AG09319 (cell line): Measurements from ENCODE around the gene TMEM181.

Experiments used
- DNase-seq: peaks from one replicate; pipeline ENCODE4 v3.0.0-alpha.2; 2010; ENCODE audit warnings: low read depth; ENCODE audit errors: extremely low read depth
- TF ChIP-seq, protein P1 (sequence below): IDR thresholded peaks from 2 replicates; pipeline ENCODE4 v1.5.1; 2011; ENCODE audit warnings: low read depth, mild to moderate bottlenecking, inconsistent platforms, low read length, moderate library complexity

The TMEM181 gene

DNA sequence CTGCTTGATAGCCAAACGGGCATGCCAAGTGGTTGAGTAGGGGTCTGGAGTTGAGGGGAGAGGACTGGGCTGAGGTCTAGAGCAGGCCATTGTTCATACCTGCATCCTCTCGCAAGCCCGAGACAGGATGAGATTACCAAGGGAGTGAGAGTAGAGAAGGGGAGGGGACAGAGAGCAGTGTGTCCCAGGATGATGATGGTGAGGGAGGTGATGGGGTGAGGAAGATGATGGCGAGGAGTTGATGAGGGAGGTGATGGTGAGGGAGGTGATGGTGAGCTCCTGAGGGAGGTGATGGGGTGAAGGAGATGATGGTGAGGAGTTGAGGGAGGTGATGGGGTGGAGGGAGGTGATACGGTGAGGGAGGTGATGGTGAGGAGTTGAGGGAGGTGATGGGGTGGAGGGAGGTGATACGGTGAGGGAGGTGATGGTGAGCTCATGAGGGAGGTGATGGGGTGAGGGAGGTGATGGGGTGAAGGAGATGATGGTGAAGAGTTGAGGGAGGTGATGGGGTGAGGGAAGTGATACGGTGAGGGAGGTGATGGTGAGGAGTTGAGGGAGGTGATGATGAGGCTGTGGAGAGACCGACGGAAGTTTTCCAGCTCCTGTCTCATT, 6.4 kb downstream of the TMEM181 start:
- DNase-seq: no peak

DNA sequence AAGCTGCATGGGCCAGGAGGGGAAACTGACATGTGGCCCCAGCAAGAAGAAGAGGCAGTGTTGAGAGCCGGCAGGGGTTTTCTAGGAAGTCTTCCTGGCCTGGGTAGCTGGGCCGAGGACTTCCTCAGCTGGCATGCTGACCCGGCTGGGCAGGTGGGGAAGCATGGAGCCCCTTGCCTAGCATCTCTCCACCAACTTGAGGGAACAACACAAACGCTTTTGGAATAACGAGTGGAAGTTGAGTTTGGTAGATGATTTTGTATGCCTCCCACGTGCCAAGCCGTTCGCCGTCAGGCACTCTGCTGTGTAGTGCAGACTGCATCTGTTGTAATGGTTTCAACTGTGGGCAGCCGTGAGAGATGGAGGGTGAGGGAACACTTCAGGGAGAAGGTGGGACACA, 7.3 kb downstream of the TMEM181 start:
- TF ChIP-seq, protein P1, sequence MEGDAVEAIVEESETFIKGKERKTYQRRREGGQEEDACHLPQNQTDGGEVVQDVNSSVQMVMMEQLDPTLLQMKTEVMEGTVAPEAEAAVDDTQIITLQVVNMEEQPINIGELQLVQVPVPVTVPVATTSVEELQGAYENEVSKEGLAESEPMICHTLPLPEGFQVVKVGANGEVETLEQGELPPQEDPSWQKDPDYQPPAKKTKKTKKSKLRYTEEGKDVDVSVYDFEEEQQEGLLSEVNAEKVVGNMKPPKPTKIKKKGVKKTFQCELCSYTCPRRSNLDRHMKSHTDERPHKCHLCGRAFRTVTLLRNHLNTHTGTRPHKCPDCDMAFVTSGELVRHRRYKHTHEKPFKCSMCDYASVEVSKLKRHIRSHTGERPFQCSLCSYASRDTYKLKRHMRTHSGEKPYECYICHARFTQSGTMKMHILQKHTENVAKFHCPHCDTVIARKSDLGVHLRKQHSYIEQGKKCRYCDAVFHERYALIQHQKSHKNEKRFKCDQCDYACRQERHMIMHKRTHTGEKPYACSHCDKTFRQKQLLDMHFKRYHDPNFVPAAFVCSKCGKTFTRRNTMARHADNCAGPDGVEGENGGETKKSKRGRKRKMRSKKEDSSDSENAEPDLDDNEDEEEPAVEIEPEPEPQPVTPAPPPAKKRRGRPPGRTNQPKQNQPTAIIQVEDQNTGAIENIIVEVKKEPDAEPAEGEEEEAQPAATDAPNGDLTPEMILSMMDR: no peak
- DNase-seq: no peak

More for the DNA sequence above, 6.4 kb downstream of the TMEM181 start:
- TF ChIP-seq, protein P1: no peak

DNA sequence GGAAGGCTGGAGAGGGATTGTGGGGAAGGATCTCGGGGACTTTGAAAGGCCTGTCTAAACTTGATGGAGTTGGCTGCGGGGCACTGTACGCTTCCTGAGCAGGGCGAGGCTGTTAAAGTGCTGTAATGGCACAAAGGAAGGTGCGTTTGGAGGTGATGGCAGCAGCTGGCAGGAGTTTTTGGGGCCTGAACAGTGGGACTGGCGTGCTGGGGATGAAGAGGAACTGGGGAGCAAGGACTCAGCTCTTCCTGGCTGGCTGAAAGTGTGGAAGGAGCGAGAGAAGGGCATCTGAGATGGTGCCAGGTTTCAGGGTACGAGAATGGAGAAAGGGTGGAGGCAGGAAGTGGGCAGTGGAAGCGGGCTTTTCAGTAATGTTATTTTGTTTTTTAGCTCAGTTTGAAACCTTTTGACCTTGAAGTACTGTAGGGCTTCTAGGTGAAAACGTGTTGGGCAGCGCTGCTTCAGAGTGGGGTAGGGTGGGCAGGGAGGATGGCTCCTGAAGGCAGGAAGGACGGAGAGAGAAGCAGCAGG, 8.0 kb downstream of the TMEM181 start:
- TF ChIP-seq, protein P1: no peak
- DNase-seq: no peak

DNA sequence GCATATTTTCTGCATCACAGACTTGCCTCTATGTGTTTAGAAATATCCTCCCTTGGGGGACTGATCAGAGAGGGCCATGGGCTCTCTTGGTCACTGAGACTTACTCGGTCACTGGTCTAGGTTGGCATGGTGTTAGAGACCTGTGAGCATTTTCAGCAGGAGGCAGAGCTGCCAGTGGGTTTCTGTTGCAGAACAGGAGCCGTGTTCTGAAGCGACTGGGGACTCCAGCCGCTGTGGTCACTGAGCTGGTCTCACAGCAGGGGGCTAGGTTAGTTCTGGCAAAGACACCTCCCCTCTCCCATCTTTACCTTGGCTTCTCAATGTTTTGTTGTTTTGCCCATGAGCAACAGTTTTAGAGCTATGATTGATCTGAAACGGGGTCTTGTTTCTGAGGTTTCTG, 8.7 kb downstream of the TMEM181 start:
- TF ChIP-seq, protein P1: no peak
- no peak for DNase-seq

DNA sequence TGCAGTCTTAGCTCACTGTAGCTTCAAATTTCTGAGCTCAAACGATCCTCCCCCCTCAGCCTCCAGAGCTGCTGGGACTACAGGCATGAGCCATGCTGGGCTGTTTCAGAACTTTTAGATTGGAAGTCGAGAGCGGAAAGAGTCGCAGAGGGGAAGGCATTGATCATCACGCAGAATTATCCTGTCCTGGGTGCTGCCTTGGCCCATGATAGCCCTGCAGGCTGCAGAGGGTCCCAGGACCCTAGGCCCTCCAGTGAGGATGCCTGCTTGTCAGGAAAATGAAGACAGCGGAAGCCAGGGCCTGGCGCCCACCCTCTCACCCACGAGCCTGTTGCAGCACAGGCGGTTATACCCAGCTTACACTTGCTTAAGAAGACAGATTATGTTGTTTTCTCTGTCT, 9.1 kb downstream of the TMEM181 start:
- DNase-seq: no peak
- TF ChIP-seq, protein P1: no peak

DNA sequence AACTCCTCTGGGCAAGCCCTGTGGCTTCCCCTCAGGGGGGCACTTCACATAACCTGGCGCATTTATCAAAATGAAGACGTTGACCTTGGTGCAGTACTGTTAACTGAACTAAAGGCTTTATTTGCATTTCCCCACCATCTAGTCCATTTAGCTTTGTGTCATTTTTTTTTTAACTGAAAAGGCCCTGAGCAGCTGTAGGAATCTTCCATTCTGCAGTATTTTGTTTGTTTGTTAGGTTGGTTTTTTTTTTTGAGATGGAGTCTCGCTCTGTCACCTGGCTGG, 10.7 kb downstream of the TMEM181 start:
- no peak for DNase-seq
- TF ChIP-seq, protein P1: no peak

DNA sequence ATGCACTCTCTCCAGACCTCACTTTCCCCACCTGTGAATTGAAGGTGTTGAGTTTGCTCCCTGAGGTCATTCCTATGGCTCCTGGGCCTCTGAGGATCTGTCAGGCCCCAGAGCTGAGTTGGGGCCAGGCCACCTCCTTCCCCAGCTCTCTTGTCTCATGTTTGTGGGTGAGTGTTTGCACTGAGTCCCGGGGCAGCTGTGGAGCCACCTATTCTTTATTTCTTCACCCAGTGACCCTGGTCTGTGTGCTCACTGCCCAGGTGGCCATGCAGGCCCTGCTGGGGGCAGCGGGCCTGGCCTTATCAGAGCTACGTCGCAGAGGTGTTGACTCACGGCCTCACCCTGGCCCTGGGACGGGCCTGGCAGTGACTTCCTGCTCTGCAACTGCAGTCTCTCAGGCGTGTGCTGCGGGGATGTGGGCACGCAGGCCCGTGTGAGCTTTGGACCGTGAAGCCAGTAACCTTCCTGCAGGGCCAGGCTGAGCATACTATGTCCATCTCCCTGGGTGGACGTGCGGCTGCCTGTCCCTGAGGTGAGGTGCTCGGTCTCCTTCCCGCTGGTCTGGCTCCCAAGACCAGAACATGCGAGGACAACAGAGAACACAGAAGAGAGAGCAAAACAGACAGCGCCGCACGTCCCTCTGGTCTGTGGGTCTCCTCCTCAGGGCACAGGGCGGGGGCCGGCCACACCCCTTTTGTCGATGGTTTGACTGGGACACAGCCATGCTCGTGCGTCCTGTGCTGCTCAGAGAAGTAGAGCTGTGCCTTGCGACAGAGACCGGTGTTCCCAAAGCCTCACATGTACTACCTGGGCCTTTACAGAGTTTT, 12.1 kb downstream of the TMEM181 start:
- no peak for DNase-seq
- TF ChIP-seq, protein P1: no peak
